ENCODE results near the gene TBC1D2.

TBC1D2 gene, protein sequence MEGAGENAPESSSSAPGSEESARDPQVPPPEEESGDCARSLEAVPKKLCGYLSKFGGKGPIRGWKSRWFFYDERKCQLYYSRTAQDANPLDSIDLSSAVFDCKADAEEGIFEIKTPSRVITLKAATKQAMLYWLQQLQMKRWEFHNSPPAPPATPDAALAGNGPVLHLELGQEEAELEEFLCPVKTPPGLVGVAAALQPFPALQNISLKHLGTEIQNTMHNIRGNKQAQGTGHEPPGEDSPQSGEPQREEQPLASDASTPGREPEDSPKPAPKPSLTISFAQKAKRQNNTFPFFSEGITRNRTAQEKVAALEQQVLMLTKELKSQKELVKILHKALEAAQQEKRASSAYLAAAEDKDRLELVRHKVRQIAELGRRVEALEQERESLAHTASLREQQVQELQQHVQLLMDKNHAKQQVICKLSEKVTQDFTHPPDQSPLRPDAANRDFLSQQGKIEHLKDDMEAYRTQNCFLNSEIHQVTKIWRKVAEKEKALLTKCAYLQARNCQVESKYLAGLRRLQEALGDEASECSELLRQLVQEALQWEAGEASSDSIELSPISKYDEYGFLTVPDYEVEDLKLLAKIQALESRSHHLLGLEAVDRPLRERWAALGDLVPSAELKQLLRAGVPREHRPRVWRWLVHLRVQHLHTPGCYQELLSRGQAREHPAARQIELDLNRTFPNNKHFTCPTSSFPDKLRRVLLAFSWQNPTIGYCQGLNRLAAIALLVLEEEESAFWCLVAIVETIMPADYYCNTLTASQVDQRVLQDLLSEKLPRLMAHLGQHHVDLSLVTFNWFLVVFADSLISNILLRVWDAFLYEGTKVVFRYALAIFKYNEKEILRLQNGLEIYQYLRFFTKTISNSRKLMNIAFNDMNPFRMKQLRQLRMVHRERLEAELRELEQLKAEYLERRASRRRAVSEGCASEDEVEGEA

GRCh38 chr9:98255578-98256296, at the start of gene TBC1D2:
Gene TBC1D2 (minus strand): TSS chr9:98255649. CDS start chr9:98255541, 108 bp downstream.
- DNase-seq (ENCODE audit: extremely low spot score) = peak; percentile 99
- ChIA-PET POLR2A (interaction anchor here (0.8 kb wide), 1 partner anchor 199 kb away, joined by 3 read pairs; the partner anchor contains the start of gene NANS), CTCF (interaction anchor here (1.1 to 2.7 kb wide), 15 partner anchors 8 to 520 kb away, joined by 3 to 21 read pairs (median 6); partner anchors contain the start of gene TRMO)
- TF ChIP-seq CTCF (IDR thresholded peaks at IDR 0.05; ENCODE audit: control extremely low read depth, extremely low read depth, low read depth, missing control alignments) = no peak

DNA sequence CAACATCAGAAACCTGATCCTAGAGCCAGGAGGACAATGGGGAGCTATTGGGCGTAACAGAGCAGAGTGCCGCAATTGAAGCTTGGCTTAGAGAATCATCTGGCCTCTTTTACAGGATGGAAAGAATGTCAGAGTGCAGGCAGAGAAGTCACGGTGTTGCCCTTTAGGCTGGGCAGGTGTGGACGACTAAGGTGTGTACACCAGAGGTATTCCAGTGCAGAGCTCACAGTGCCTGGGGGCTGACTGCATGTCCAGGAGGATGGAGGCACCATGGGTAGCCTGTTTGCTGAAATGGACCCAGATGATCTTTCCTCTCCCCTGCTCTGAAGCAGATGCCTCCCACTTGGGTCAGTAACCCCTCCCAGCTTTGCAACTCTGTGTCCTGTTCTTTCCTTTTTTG, 48.9 kb upstream of the TBC1D2 start:
- no peak for TF ChIP-seq CTCF (IDR thresholded peaks at IDR 0.05; ENCODE audit: control extremely low read depth, extremely low read depth, low read depth, missing control alignments)
- ChIA-PET POLR2A (no interaction called here), CTCF (interaction anchor here (1.1 to 1.4 kb wide), 3 partner anchors 11 to 471 kb away, joined by 3 to 4 read pairs (median 3); no protein-coding TSS in a partner anchor)
- DNase-seq (ENCODE audit: extremely low spot score) = no peak

DNA sequence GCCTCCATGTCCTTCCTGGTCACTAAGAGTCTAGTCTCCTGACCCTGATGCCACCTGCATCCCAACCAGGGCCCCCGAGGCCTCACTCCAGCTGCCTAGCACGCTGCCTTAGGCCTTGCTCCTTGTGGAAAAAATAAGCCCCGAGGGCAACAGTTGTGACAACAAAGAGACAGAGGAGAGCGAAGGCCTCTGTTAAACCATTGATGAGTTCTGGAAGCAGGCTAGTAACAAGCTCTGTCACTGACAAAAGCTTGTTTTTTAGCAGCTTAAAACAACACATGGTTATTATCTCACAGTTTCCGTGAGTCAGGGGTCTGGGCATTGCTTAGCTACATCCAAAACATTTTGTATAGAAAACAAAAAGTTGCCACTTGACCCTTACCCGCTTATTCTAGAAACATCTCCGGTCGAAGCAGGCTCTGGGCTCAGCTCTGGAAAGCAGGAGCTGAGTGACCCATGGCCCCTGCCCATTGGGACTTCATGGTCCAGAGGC, 48.2 kb upstream of the TBC1D2 start:
- TF ChIP-seq CTCF (IDR thresholded peaks at IDR 0.05; ENCODE audit: control extremely low read depth, extremely low read depth, low read depth, missing control alignments) = no peak

GRCh38 chr9:98302938-98303632, 47.6 kb upstream of the TBC1D2 start:
- ChIA-PET CTCF (interaction anchor here (1.2 to 1.3 kb wide), 2 partner anchors 13 to 95 kb away, joined by 3 to 4 read pairs; no protein-coding TSS in a partner anchor), POLR2A (no interaction called here)
- no peak for DNase-seq (ENCODE audit: extremely low spot score)
- TF ChIP-seq CTCF (IDR thresholded peaks at IDR 0.05; ENCODE audit: control extremely low read depth, extremely low read depth, low read depth, missing control alignments) = no peak

More for the DNA sequence above, 48.2 kb upstream of the TBC1D2 start:
- CTCF ChIA-PET = interaction anchor here (1.1 to 1.4 kb wide), 3 partner anchors 11 to 472 kb away, joined by 3 to 4 read pairs (median 3); no protein-coding TSS in a partner anchor
- no peak for DNase-seq (ENCODE audit: extremely low spot score)
- POLR2A ChIA-PET = no interaction called here

- no peak for DNase-seq (ENCODE audit: extremely low spot score)
- TF ChIP-seq CTCF (IDR thresholded peaks at IDR 0.05; ENCODE audit: control extremely low read depth, extremely low read depth, low read depth, missing control alignments) = no peak
- POLR2A ChIA-PET = no interaction called here
- CTCF ChIA-PET = interaction anchor here (0.6 to 1.3 kb wide), 3 partner anchors 14 to 474 kb away, joined by 3 to 4 read pairs (median 3); no protein-coding TSS in a partner anchor
These were observed 46.7 kb upstream of the TBC1D2 start for GRCh38 chr9:98302150-98302549.
